BJ (cell line): Measurements from ENCODE around the gene PAK4. TPM values are rescaled to one million over a fixed set of nuclear protein-coding genes. Genes with fewer than 3 reads are reported as not detected.
"Not testable (repeated sequence)": the region's sequence is repeated elsewhere in the genome, so short reads cannot be mapped to it uniquely, and the experiment has no call there.

Source experiments
- CTCF ChIA-PET: fragments of 350-600 bp; formaldehyde crosslinking; extraction: SDS; loops from one replicate; lab custom pipeline; 2021; ENCODE audit warnings: antibody characterized with exemption, inconsistent platforms; lab: Yijun Ruan, JAX
- POLR2A ChIA-PET: fragments of 300-600 bp; sonication (Branson Sonifier 250); formaldehyde crosslinking; extraction: SDS; loops from one replicate; lab custom pipeline; 2021; ENCODE audit warnings: antibody characterized with exemption; lab: Charles Lee
- DNase-seq: peaks from one replicate; pipeline ENCODE4 v3.0.0-alpha.2; 2011; ENCODE audit warnings: low read depth
- H3K27me3 ChIP-seq: 2 replicates; pipeline ENCODE4 v1.6.0; 2011; ENCODE audit warnings: low read length; ENCODE audit not compliant: control insufficient read depth, insufficient read depth
- H3K36me3 ChIP-seq: 2 replicates; pipeline ENCODE4 v1.5.1; 2011; ENCODE audit warnings: low read length; ENCODE audit not compliant: control insufficient read depth, insufficient read depth
- H3K4me3 ChIP-seq: 2 replicates; pipeline ENCODE4 v1.5.1; 2011; ENCODE audit warnings: low read depth, mild to moderate bottlenecking, control low read depth, low read length
- CTCF ChIP-seq: IDR thresholded peaks from 2 replicates; pipeline ENCODE4 v1.5.1; 2011; ENCODE audit warnings: low read depth, mild to moderate bottlenecking, control low read depth, inconsistent platforms, low read length, moderate library complexity; ENCODE audit not compliant: insufficient read depth
- polyA plus RNA-seq: library from polyadenylated mRNA; depleted of rRNA; stranded (reverse); fragments of >200 nt; gene quantifications from 2 replicates; pipeline ENCODE4 v1.2.3, GENCODE V29; 2011

PAK4 gene
- polyA plus RNA-seq, 1 experiment = 19.6 TPM

- ChIA-PET CTCF (interaction anchor here (0.8 kb wide), 1 partner anchor 20 kb away, joined by 4 read pairs; no protein-coding TSS in a partner anchor), POLR2A (no interaction called here)
- Histone ChIP-seq H3K4me3 (no peak overlapping the region), H3K27me3 (no peaks in the 10 kb centered on the region), H3K36me3 (no peaks in the 10 kb centered on the region; the same call in none of the 2 replicates)
- no peak for TF ChIP-seq CTCF
- no peak for DNase-seq
Measured at GRCh38 chr19:39141929-39142328, 16.3 kb downstream of the PAK4 start.

GRCh38 chr19:39142630-39143029 lies 17.0 kb downstream of the PAK4 start:
- POLR2A ChIA-PET = no interaction called here

DNA sequence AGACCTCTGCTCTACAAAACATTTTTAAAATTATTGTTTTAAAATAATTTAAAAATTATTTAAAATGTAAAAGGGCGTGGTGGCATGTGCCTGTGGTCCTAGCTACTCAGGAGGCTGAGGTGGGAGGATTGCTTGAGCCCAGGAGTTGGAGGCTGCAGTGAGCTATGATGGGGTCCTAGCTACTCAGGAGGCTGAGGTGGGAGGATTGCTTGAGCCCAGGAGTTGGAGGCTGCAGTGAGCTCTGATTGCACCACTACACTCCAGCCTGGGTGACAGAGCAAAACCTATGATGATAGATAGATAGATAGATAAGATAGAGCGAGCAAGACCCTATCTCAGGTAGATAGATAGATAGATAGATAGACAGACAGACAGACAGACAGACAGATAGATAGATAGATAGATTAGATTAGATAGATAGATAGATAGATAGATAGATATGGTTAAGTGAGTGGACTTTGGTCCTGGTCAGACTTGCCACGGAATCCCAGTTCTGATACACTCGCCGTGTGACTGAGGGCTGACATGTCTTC lies 18.2 kb downstream of the PAK4 start:
- H3K36me3 ChIP-seq, H3K27me3 ChIP-seq, DNase-seq, H3K4me3 ChIP-seq, CTCF ChIA-PET, POLR2A ChIA-PET: not testable (repeated sequence)

More at GRCh38 chr19:39142630-39143029, 17.0 kb downstream of the PAK4 start:
- CTCF ChIA-PET = no interaction called here
- DNase-seq = no peak
- TF ChIP-seq CTCF = no peak
- Histone ChIP-seq H3K4me3 (no peak overlapping the region), H3K36me3 (no peaks in the 10 kb centered on the region; the same call in none of the 2 replicates), H3K27me3 (no peaks in the 10 kb centered on the region)

DNA sequence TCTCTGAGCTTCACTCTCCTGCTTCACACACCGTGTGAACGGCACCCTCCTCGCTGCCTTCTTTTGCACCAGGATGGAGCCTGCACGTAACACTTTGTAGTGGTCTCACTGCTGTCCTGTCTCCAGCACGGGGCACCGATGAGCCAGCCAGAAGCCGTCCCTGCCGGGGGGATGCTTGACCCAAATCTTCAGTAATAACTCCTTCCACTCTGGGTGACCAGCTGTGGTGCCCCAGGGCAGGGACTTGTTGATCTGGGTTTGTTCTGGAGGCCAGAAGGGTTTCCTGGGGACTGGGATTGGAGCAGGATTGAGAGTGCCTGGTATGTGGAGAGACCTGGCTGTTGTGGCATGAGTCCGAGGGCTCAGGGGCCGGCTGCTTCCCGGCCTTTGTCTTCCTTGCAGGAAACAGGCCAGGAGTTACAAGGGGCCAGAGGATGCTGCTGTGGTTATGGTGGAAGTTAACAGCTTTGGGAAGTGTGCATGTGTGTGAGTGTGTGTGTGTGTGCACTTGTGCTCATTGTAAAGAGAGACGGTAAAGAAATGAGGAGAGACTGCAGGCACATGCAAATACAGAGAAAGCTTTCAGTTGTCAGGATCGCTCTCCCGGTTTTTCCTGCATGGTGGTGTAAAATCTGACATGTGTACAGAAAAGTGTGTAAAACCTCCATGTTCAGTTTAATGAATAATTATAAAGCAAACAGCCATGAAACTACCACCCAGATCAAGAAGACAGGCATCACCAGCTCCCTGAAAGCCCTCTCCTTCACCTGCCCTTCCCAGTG lies 18.9 kb downstream of the PAK4 start:
- POLR2A ChIA-PET = no interaction called here

GRCh38 chr19:39145180-39145953 lies 19.8 kb downstream of the PAK4 start:
- no peak overlapping the region for H3K4me3 ChIP-seq
- H3K27me3 ChIP-seq = no peaks in the 10 kb centered on the region
- CTCF ChIA-PET = interaction anchor here (0.5 to 1.2 kb wide), 4 partner anchors 13 to 93 kb away, joined by 3 to 5 read pairs (median 3); no protein-coding TSS in a partner anchor
- no peak for TF ChIP-seq CTCF
- POLR2A ChIA-PET = no interaction called here
- peaks cover 1% of the 10 kb centered on the region for H3K36me3 ChIP-seq
- no peak for DNase-seq

More for the DNA sequence above, 18.9 kb downstream of the PAK4 start:
- Histone ChIP-seq H3K4me3 (no peak overlapping the region), H3K27me3 (no peaks in the 10 kb centered on the region), H3K36me3 (peaks cover 1% of the 10 kb centered on the region)
- no peak for TF ChIP-seq CTCF
- CTCF ChIA-PET = interaction anchor here (0.5 to 1.1 kb wide), 2 partner anchors 43 to 92 kb away, joined by 3 read pairs; no protein-coding TSS in a partner anchor
- DNase-seq = no peak
